Panc1 (cell line): Measurements from ENCODE around the gene GALNT16.

Experiments
- POLR2AphosphoS5 ChIP-seq: IDR thresholded peaks from 2 replicates; pipeline ENCODE4 v1.6.1; 2012; ENCODE audit warnings: mild to moderate bottlenecking, low read depth, low read length, moderate library complexity
- TCF7L2 ChIP-seq: IDR thresholded peaks from 2 replicates; pipeline ENCODE4 v1.6.1; 2011; ENCODE audit warnings: mild to moderate bottlenecking, low read depth, low read length, inconsistent platforms
- TF ChIP-seq, protein P1 (sequence below): fragments of 450-650 bp; IDR thresholded peaks from 2 replicates; pipeline ENCODE4 v1.5.1; 2017; ENCODE audit warnings: mild to moderate bottlenecking

DNA sequence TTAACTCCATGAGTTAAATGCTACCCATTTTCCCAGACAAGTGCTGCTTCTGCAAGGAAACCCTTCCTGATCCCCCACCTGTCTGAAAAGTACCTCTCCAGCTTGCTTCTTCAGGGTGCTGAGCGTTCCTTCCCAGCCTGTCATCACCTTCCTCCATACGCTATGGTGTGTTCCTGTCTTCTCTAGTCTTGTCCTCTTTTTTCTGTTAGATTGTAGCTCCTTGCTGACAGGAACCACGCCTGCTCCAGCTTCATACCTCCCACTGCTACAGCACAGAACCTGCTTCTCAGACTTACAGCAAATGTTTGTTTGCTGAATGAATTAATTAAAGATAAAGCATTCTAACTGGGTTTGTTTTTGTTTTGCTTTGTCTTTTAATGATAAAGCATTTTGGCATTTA lies 99.0 kb downstream of the GALNT16 start:
- TF ChIP-seq, protein P1, sequence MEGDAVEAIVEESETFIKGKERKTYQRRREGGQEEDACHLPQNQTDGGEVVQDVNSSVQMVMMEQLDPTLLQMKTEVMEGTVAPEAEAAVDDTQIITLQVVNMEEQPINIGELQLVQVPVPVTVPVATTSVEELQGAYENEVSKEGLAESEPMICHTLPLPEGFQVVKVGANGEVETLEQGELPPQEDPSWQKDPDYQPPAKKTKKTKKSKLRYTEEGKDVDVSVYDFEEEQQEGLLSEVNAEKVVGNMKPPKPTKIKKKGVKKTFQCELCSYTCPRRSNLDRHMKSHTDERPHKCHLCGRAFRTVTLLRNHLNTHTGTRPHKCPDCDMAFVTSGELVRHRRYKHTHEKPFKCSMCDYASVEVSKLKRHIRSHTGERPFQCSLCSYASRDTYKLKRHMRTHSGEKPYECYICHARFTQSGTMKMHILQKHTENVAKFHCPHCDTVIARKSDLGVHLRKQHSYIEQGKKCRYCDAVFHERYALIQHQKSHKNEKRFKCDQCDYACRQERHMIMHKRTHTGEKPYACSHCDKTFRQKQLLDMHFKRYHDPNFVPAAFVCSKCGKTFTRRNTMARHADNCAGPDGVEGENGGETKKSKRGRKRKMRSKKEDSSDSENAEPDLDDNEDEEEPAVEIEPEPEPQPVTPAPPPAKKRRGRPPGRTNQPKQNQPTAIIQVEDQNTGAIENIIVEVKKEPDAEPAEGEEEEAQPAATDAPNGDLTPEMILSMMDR, result no peak
- TF ChIP-seq POLR2AphosphoS5 (no peak), TCF7L2 (no peak)
